ENCODE measurements around the gene GAS2.

DNA sequence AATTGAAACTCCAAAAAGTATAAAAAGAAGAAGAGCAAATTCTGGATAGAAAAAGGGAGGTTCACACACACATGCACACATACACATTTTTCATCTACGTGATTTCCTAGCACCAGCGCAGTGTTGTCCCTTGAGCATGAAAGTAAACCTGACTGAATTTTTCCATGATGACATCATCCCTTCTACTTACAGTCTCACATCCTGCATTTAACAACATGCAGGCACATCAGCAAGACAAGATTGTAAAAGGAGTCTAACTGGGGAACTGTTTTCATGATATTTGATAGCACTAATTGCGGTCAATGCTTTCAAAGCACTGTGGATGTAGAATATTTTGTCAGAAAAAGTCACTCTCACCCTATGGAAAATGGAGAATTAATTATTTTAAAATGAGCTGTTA, 36.6 kb downstream of the GAS2 start:
- TF ChIP-seq, protein P1, sequence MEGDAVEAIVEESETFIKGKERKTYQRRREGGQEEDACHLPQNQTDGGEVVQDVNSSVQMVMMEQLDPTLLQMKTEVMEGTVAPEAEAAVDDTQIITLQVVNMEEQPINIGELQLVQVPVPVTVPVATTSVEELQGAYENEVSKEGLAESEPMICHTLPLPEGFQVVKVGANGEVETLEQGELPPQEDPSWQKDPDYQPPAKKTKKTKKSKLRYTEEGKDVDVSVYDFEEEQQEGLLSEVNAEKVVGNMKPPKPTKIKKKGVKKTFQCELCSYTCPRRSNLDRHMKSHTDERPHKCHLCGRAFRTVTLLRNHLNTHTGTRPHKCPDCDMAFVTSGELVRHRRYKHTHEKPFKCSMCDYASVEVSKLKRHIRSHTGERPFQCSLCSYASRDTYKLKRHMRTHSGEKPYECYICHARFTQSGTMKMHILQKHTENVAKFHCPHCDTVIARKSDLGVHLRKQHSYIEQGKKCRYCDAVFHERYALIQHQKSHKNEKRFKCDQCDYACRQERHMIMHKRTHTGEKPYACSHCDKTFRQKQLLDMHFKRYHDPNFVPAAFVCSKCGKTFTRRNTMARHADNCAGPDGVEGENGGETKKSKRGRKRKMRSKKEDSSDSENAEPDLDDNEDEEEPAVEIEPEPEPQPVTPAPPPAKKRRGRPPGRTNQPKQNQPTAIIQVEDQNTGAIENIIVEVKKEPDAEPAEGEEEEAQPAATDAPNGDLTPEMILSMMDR (IDR thresholded peaks at IDR 0.05), result no peak
- TF ChIP-seq NFIC (IDR thresholded peaks at IDR 0.05; ENCODE audit: borderline replicate concordance), result no peak
- TF ChIP-seq POLR2AphosphoS5 (IDR thresholded peaks at IDR 0.05; ENCODE audit: low read depth, low read length), result no peak
- TF ChIP-seq RCOR1 (IDR thresholded peaks at IDR 0.05; ENCODE audit: low read length), result no peak
- no peak for TF ChIP-seq RFX5 (IDR thresholded peaks at IDR 0.05; ENCODE audit: low read length)

Data from SK-N-SH (cell line).